Large intestine (tissue), 3 donors: ENCODE data around the gene MAP6D1. TPM values are rescaled to one million over a fixed set of nuclear protein-coding genes. Genes with fewer than 3 reads are reported as not detected.

Experiments used
- DNase-seq, 2 donors: peaks; one replicate each; pipeline versions ENCODE4 v3.0.0 to v3.0.0-alpha.2; 2013
- H3K27ac ChIP-seq: one replicate; pipeline ENCODE4 v1.5.1; 2013; ENCODE audit warnings: low read length
- H3K27me3 ChIP-seq: 2 replicates; pipeline ENCODE4 v1.6.1; 2013; ENCODE audit warnings: low read length; ENCODE audit not compliant: control insufficient read depth, insufficient read depth
- H3K36me3 ChIP-seq: 2 replicates; pipeline ENCODE4 v1.6.1; 2013; ENCODE audit warnings: low read length; ENCODE audit not compliant: control insufficient read depth, insufficient read depth
- H3K4me1 ChIP-seq: one replicate; pipeline ENCODE4 v1.6.1; 2013; ENCODE audit warnings: low read length; ENCODE audit not compliant: control insufficient read depth, insufficient read depth
- H3K4me3 ChIP-seq: one replicate; pipeline ENCODE4 v1.5.1; 2013; ENCODE audit warnings: low read length
- H3K9me3 ChIP-seq: one replicate; pipeline ENCODE4 v1.6.1; 2013; ENCODE audit warnings: mild to moderate bottlenecking, low read depth, low read length, moderate library complexity; ENCODE audit not compliant: control insufficient read depth
- WGBS: methylation state at CpG from one replicate; pipeline ENCODE4 v1.1.5; 2013; ENCODE audit warnings: low lambda C conversion rate; ENCODE audit not compliant: insufficient coverage; 5-methylcytosine and 5-hydroxymethylcytosine counted together
- polyA plus RNA-seq: library from polyadenylated mRNA; unstranded; fragments of 120-200 nt; gene quantifications from one replicate; pipeline ENCODE4 v1.2.1, GENCODE V29; 2013

MAP6D1 gene
- polyA plus RNA-seq, 1 donor, result 1.5 TPM

GRCh38 chr3:183826448-183827250 lies 1.3 kb upstream of the MAP6D1 start:
- no peak for DNase-seq
- no CpG with 5 or more reads among the region's 14 CpGs for WGBS
- no peak overlapping the region for H3K4me3 ChIP-seq

GRCh38 chr3:183824761-183825455 lies 469 bp downstream of the MAP6D1 start:
- Histone ChIP-seq H3K27ac (no peak overlapping the region), H3K4me3 (peak overlapping the region; percentile 42), H3K9me3 (no peaks in the 10 kb centered on the region), H3K36me3 (peaks cover 16% of the 10 kb centered on the region), H3K4me1 (peaks cover 3% of the 10 kb centered on the region), H3K27me3 (peaks cover 2% of the 10 kb centered on the region)
- no CpG with 5 or more reads among the region's 88 CpGs for WGBS
- peak in 1 of 2 donors; percentile 50 for DNase-seq

More at GRCh38 chr3:183826448-183827250, 1.3 kb upstream of the MAP6D1 start:
- H3K4me1 ChIP-seq, result peaks cover 3% of the 10 kb centered on the region
- peaks cover 22% of the 10 kb centered on the region for H3K36me3 ChIP-seq
- no peaks in the 10 kb centered on the region for H3K9me3 ChIP-seq
- H3K27me3 ChIP-seq, result peaks cover 2% of the 10 kb centered on the region
- H3K27ac ChIP-seq, result no peak overlapping the region

- no peaks in the 10 kb centered on the region for H3K9me3 ChIP-seq
- H3K36me3 ChIP-seq, result peaks cover 8% of the 10 kb centered on the region
- no peak overlapping the region for H3K4me3 ChIP-seq
- no peak overlapping the region for H3K27ac ChIP-seq
- no peak for DNase-seq
- H3K27me3 ChIP-seq, result peaks cover 2% of the 10 kb centered on the region
- no CpG with 5 or more reads among the region's 5 CpGs for WGBS
- H3K4me1 ChIP-seq, result peaks cover 3% of the 10 kb centered on the region
These were observed 1.4 kb downstream of the MAP6D1 start for GRCh38 chr3:183823963-183824362.

- DNase-seq, result no peak
- H3K9me3 ChIP-seq, result no peaks in the 10 kb centered on the region
- peaks cover 2% of the 10 kb centered on the region for H3K27me3 ChIP-seq
- no CpG with 5 or more reads among the region's 13 CpGs for WGBS
- no peak overlapping the region for H3K27ac ChIP-seq
- H3K36me3 ChIP-seq, result no peaks in the 10 kb centered on the region
- H3K4me1 ChIP-seq, result peaks cover 3% of the 10 kb centered on the region
- H3K4me3 ChIP-seq, result no peak overlapping the region
These were observed 2.7 kb downstream of the MAP6D1 start for GRCh38 chr3:183822631-183823030.

GRCh38 chr3:183819831-183820230 lies 5.5 kb downstream of the MAP6D1 start:
- DNase-seq, result no peak
- Histone ChIP-seq H3K36me3 (peaks cover 7% of the 10 kb centered on the region), H3K9me3 (no peaks in the 10 kb centered on the region), H3K4me3 (no peak overlapping the region), H3K27me3 (peaks cover 2% of the 10 kb centered on the region), H3K4me1 (peaks cover 3% of the 10 kb centered on the region), H3K27ac (no peak overlapping the region)
- WGBS, result no CpG with 5 or more reads among the region's 6 CpGs

- H3K27me3 ChIP-seq, result no peaks in the 10 kb centered on the region
- H3K4me3 ChIP-seq, result no peak overlapping the region
- no peaks in the 10 kb centered on the region for H3K9me3 ChIP-seq
- no peak overlapping the region for H3K27ac ChIP-seq
- WGBS, result no CpG with 5 or more reads among the region's 25 CpGs
- no peak for DNase-seq
- no peaks in the 10 kb centered on the region for H3K4me1 ChIP-seq
- H3K36me3 ChIP-seq, result peaks cover 7% of the 10 kb centered on the region
These were observed 6.4 kb downstream of the MAP6D1 start for GRCh38 chr3:183818706-183819624.

- no peaks in the 10 kb centered on the region for H3K27me3 ChIP-seq
- H3K27ac ChIP-seq, result no peak overlapping the region
- H3K4me3 ChIP-seq, result no peak overlapping the region
- no CpG with 5 or more reads among the region's 14 CpGs for WGBS
- H3K4me1 ChIP-seq, result no peaks in the 10 kb centered on the region
- H3K36me3 ChIP-seq, result peaks cover 9% of the 10 kb centered on the region
- H3K9me3 ChIP-seq, result no peaks in the 10 kb centered on the region
- DNase-seq, result no peak
These were observed 7.2 kb downstream of the MAP6D1 start for GRCh38 chr3:183818041-183818620.

- H3K4me1 ChIP-seq, result no peaks in the 10 kb centered on the region
- no peak overlapping the region for H3K4me3 ChIP-seq
- DNase-seq, result no peak
- H3K9me3 ChIP-seq, result no peaks in the 10 kb centered on the region
- H3K36me3 ChIP-seq, result peaks cover 12% of the 10 kb centered on the region
- no peaks in the 10 kb centered on the region for H3K27me3 ChIP-seq
- no CpG with 5 or more reads among the region's 9 CpGs for WGBS
- no peak overlapping the region for H3K27ac ChIP-seq
These were observed 7.7 kb downstream of the MAP6D1 start for GRCh38 chr3:183817639-183818038.

GRCh38 chr3:183816681-183817510 lies 8.5 kb downstream of the MAP6D1 start:
- H3K4me3 ChIP-seq, result no peak overlapping the region
- no peak overlapping the region for H3K27ac ChIP-seq
- H3K4me1 ChIP-seq, result no peaks in the 10 kb centered on the region
- no CpG with 5 or more reads among the region's 20 CpGs for WGBS
- H3K36me3 ChIP-seq, result peaks cover 12% of the 10 kb centered on the region
- no peaks in the 10 kb centered on the region for H3K27me3 ChIP-seq
- no peaks in the 10 kb centered on the region for H3K9me3 ChIP-seq
- DNase-seq, result no peak
